ENCODE data around the gene EMP3. TPM values are rescaled to one million over a fixed set of nuclear protein-coding genes. Genes with fewer than 3 reads are reported as not detected.

The EMP3 gene
- total and polyA plus RNA-seq, 2 of the 4 experiments (the other 2 are of a cell fraction): 147 to 632 TPM

DNA sequence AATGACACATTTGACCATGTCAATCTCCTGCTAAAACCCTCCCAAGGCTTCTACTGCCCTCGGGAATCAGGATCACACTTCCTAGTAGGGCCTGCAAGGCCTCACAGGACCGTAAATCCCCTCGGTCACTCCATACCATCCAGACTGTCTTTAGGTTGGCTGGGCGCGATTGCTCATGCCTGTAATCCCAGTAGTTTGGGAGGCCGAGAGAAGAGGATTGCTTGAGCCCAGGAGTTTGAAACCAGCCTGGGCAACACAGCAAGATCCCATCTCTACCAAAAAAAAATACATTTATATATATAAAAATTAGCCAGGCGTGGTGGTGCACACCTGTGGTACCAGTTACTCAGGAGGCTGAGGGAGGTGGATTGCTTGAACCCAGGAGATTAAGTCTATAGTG, 23.4 kb downstream of the EMP3 start:
- H2AFZ ChIP-seq (replicated peaks; ENCODE audit: low read length, poor library complexity): no peak overlapping the region
- intact Hi-C loops (cut with micrococcal nuclease): no loop called here
- POLR2A ChIA-PET (ENCODE audit: unreplicated experiment): no interaction called here

More for the DNA sequence above, 23.4 kb downstream of the EMP3 start:
- TF ChIP-seq, protein P1, sequence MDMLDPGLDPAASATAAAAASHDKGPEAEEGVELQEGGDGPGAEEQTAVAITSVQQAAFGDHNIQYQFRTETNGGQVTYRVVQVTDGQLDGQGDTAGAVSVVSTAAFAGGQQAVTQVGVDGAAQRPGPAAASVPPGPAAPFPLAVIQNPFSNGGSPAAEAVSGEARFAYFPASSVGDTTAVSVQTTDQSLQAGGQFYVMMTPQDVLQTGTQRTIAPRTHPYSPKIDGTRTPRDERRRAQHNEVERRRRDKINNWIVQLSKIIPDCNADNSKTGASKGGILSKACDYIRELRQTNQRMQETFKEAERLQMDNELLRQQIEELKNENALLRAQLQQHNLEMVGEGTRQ (IDR thresholded peaks at IDR 0.05; ENCODE audit: low read depth, low read length): no peak
- DNase-seq (no peak), ATAC-seq (ENCODE audit: low read depth) (no peak)
- H2AK9ac ChIP-seq (replicated peaks; ENCODE audit: low read depth, low read length, poor library complexity): no peak overlapping the region
- no peak overlapping the region for H3K4me2 ChIP-seq (ENCODE audit: low read depth, low read length)
- H3K14ac ChIP-seq (replicated peaks; ENCODE audit: low read depth, low read length): no peak overlapping the region
- H3K23ac ChIP-seq (ENCODE audit: low read depth, low read length): no peak overlapping the region
- no peaks in the 10 kb centered on the region for H3K79me1 ChIP-seq (ENCODE audit: low read depth in 1 of 2, low read length in 2 of 2)
- in situ Hi-C loops (cut with MboI; ENCODE audit: low sequenced_read_pairs) (no loop called here), dilution Hi-C loops (cut with HindIII; ENCODE audit: low sequenced_read_pairs, unreplicated experiment) (no loop called here)
- H2BK15ac ChIP-seq (ENCODE audit: low read depth, low read length): no peak overlapping the region
- no peak overlapping the region for H2BK20ac ChIP-seq (ENCODE audit: low read depth, low read length)
- H3K18ac ChIP-seq (ENCODE audit: low read depth, low read length): no peak overlapping the region
- no peaks in the 10 kb centered on the region; the same call in 1 of the 2 replicates for H3K9me1 ChIP-seq (ENCODE audit: insufficient read depth, low read length)
- H2AK5ac ChIP-seq (ENCODE audit: low read depth, low read length): no peak overlapping the region
- H3K36me3 ChIP-seq (ENCODE audit: control insufficient read depth, insufficient read depth, low read length): no peaks in the 10 kb centered on the region
- H2BK5ac ChIP-seq (ENCODE audit: low read depth, low read length, poor library complexity, severe bottlenecking): no peak overlapping the region
- WGBS, 2 experiments (ENCODE audit: extremely low coverage in 2 of 2, insufficient read length in 1 of 2): no CpG with 5 or more reads among the region's 7 CpGs
- no peak overlapping the region for H4K8ac ChIP-seq (ENCODE audit: low read depth in 2 of 2, low read length in 2 of 2)
- H3K9ac ChIP-seq (ENCODE audit: low read depth, low read length): no peak overlapping the region
- H3K27me3 ChIP-seq (ENCODE audit: control insufficient read depth, insufficient read depth, low read length): no peaks in the 10 kb centered on the region
- H3K27ac ChIP-seq (ENCODE audit: insufficient read depth, low read length): no peak overlapping the region
- no peaks in the 10 kb centered on the region for H4K20me1 ChIP-seq (ENCODE audit: insufficient read depth, low read length)
- no peak overlapping the region for H3K4me3 ChIP-seq (ENCODE audit: insufficient read depth, low read depth, low read length)
- BruUV-seq (replicated peaks): no TSS peak
- H2BK120ac ChIP-seq (ENCODE audit: low read depth, low read length): no peak overlapping the region
- H3K56ac ChIP-seq (ENCODE audit: extremely low read depth, insufficient read depth, low read length): no peak overlapping the region
- H3K9me3 ChIP-seq (ENCODE audit: control insufficient read depth, insufficient read depth, low read length): no peaks in the 10 kb centered on the region
- no peak overlapping the region for H4K91ac ChIP-seq (ENCODE audit: insufficient read depth, low read depth, low read length)
- H4K5ac ChIP-seq (ENCODE audit: low read depth, low read length): no peak overlapping the region
- CTCF ChIA-PET: interaction anchor here (1.5 kb wide), 1 partner anchor 14 kb away, joined by 4 read pairs; no protein-coding TSS in a partner anchor
- H3K4ac ChIP-seq (ENCODE audit: low read depth, low read length): no peak overlapping the region
- H3K4me1 ChIP-seq (ENCODE audit: control insufficient read depth, insufficient read depth, low read length): no peaks in the 10 kb centered on the region

All from IMR-90 (cell line).